ENCODE measurements around the gene PCBP3.
"Not testable (repeated sequence)": the region's sequence is repeated elsewhere in the genome, so short reads cannot be mapped to it uniquely, and the experiment has no call there.

Gene PCBP3

GRCh38 chr21:45669382-45669781 is 25.9 kb downstream of the PCBP3 start:
- no peak for DNase-seq (ENCODE audit: low read depth in 1 of 2, low spot score in 1 of 2)

- DNase-seq (ENCODE audit: low read depth in 1 of 2, low spot score in 1 of 2) = no peak
These were observed 27.2 kb downstream of the PCBP3 start for GRCh38 chr21:45670731-45671130.

- not testable (repeated sequence) for DNase-seq (ENCODE audit: low read depth in 1 of 2, low spot score in 1 of 2)
These were observed 35.3 kb downstream of the PCBP3 start for GRCh38 chr21:45678790-45679189.

GRCh38 chr21:45680215-45680614 is 36.7 kb downstream of the PCBP3 start:
- no peak for DNase-seq (ENCODE audit: low read depth in 1 of 2, low spot score in 1 of 2)

- no peak for DNase-seq (ENCODE audit: low read depth in 1 of 2, low spot score in 1 of 2)
These were observed 51.6 kb downstream of the PCBP3 start for GRCh38 chr21:45695086-45695485.

GRCh38 chr21:45698493-45699184 is 55.1 kb downstream of the PCBP3 start:
- peak in 1 of 2 donors; percentile 19 for DNase-seq (ENCODE audit: low read depth in 1 of 2, low spot score in 1 of 2)

GRCh38 chr21:45699251-45699942 is 55.9 kb downstream of the PCBP3 start:
- DNase-seq (ENCODE audit: low read depth in 1 of 2, low spot score in 1 of 2) = peak in 1 of 2 donors; percentile 12

- no peak for DNase-seq (ENCODE audit: low read depth in 1 of 2, low spot score in 1 of 2)
These were observed 56.4 kb downstream of the PCBP3 start for GRCh38 chr21:45699966-45700365.

- DNase-seq (ENCODE audit: low read depth in 1 of 2, low spot score in 1 of 2) = no peak
These were observed 56.9 kb downstream of the PCBP3 start for GRCh38 chr21:45700461-45700860.

GRCh38 chr21:45704311-45705108 is 61.0 kb downstream of the PCBP3 start:
- DNase-seq (ENCODE audit: low read depth in 1 of 2, low spot score in 1 of 2) = no peak

GRCh38 chr21:45706299-45706698 is 62.8 kb downstream of the PCBP3 start:
- no peak for DNase-seq (ENCODE audit: low read depth in 1 of 2, low spot score in 1 of 2)

GRCh38 chr21:45709173-45709572 is 65.6 kb downstream of the PCBP3 start:
- DNase-seq (ENCODE audit: low read depth in 1 of 2, low spot score in 1 of 2) = no peak

GRCh38 chr21:45709696-45710268 is 66.3 kb downstream of the PCBP3 start:
- DNase-seq (ENCODE audit: low read depth in 1 of 2, low spot score in 1 of 2) = no peak

- DNase-seq (ENCODE audit: low read depth in 1 of 2, low spot score in 1 of 2) = not testable (repeated sequence)
These were observed 66.8 kb downstream of the PCBP3 start for GRCh38 chr21:45710306-45710705.

- DNase-seq (ENCODE audit: low read depth in 1 of 2, low spot score in 1 of 2) = no peak
These were observed 70.1 kb downstream of the PCBP3 start for GRCh38 chr21:45713613-45714012.

GRCh38 chr21:45715441-45715840 is 71.9 kb downstream of the PCBP3 start:
- no peak for DNase-seq (ENCODE audit: low read depth in 1 of 2, low spot score in 1 of 2)

GRCh38 chr21:45718413-45718812 is 74.9 kb downstream of the PCBP3 start:
- no peak for DNase-seq (ENCODE audit: low read depth in 1 of 2, low spot score in 1 of 2)

- DNase-seq (ENCODE audit: low read depth in 1 of 2, low spot score in 1 of 2) = no peak
These were observed 75.8 kb downstream of the PCBP3 start for GRCh38 chr21:45719177-45719802.

GRCh38 chr21:45720204-45720603 is 76.7 kb downstream of the PCBP3 start:
- DNase-seq (ENCODE audit: low read depth in 1 of 2, low spot score in 1 of 2) = not testable (repeated sequence)

- no peak for DNase-seq (ENCODE audit: low read depth in 1 of 2, low spot score in 1 of 2)
These were observed 78.1 kb downstream of the PCBP3 start for GRCh38 chr21:45721671-45722070.
